DOHH2 (cell line): ENCODE results near the gene NR2F1.

Source experiments
- H3F3A ChIP-seq: fragments of 200-600 bp; sonication (generic), shearing (Covaris generic); 2 replicates; pipeline ENCODE4 v1.6.0; 2016; ENCODE audit warnings: antibody characterized with exemption, mild to moderate bottlenecking; ENCODE audit not compliant: control insufficient read depth, insufficient read depth
- H3K27ac ChIP-seq: fragments of 200-600 bp; sonication (generic); 2 replicates; pipeline ENCODE4 v1.5.1; 2014; ENCODE audit warnings: low read depth, mild to moderate bottlenecking, low read length, moderate library complexity
- H3K27me3 ChIP-seq: fragments of 200-600 bp; sonication (generic); 2 replicates; pipeline ENCODE4 v1.6.1; 2014; ENCODE audit warnings: mild to moderate bottlenecking, low read length, mixed read lengths; ENCODE audit not compliant: control insufficient read depth
- H3K36me3 ChIP-seq: fragments of 200-600 bp; sonication (generic); 2 replicates; pipeline ENCODE4 v1.6.1; 2014; ENCODE audit warnings: mild to moderate bottlenecking, low read length, moderate library complexity, mixed read lengths; ENCODE audit not compliant: control insufficient read depth
- H3K4me1 ChIP-seq: fragments of 200-600 bp; sonication (generic); 2 replicates; pipeline ENCODE4 v1.6.1; 2014; ENCODE audit warnings: mild to moderate bottlenecking, low read length, mixed read lengths; ENCODE audit not compliant: control insufficient read depth
- H3K4me2 ChIP-seq: fragments of 200-600 bp; sonication (generic); 2 replicates; pipeline ENCODE4 v1.6.0; 2014; ENCODE audit warnings: mild to moderate bottlenecking, low read length, moderate library complexity
- H3K4me3 ChIP-seq: fragments of 200-600 bp; sonication (generic); 2 replicates; pipeline ENCODE4 v1.5.1; 2014; ENCODE audit warnings: mild to moderate bottlenecking, low read length, mixed read lengths
- H3K79me2 ChIP-seq: fragments of 200-600 bp; sonication (generic); 2 replicates; pipeline ENCODE4 v1.6.1; 2014; ENCODE audit warnings: mild to moderate bottlenecking, low read length, mixed read lengths; ENCODE audit not compliant: control insufficient read depth
- H3K9me2 ChIP-seq: fragments of 200-600 bp; sonication (generic); replicated peaks from 2 replicates; pipeline ENCODE4 v1.6.1; 2014; ENCODE audit warnings: mild to moderate bottlenecking, low read length, mixed read lengths; ENCODE audit not compliant: control insufficient read depth
- H3K9me3 ChIP-seq: fragments of 200-600 bp; sonication (generic); 2 replicates; pipeline ENCODE4 v1.6.1; 2014; ENCODE audit warnings: antibody characterized with exemption, low read length, mixed read lengths; ENCODE audit not compliant: control insufficient read depth, insufficient read depth
- H4K20me1 ChIP-seq: fragments of 200-600 bp; sonication (generic); 2 replicates; pipeline ENCODE4 v1.6.0; 2014; ENCODE audit warnings: low read depth, mild to moderate bottlenecking, antibody characterized with exemption, low read length, moderate library complexity; ENCODE audit not compliant: control insufficient read depth, insufficient read depth
- CTCF ChIP-seq: fragments of 200-600 bp; sonication (generic); IDR thresholded peaks from one replicate; pipeline ENCODE4 v1.5.1; 2014; ENCODE audit warnings: antibody characterized with exemption, mild to moderate bottlenecking, low read depth, low read length; ENCODE audit not compliant: poor library complexity, severe bottlenecking
- EZH2phosphoT487 ChIP-seq: fragments of 200-600 bp; sonication (generic); IDR thresholded peaks from 2 replicates; pipeline ENCODE4 v1.6.1; 2017; ENCODE audit warnings: borderline replicate concordance, mild to moderate bottlenecking, antibody characterized with exemption, low read length, moderate library complexity, mixed read lengths

NR2F1 gene

DNA sequence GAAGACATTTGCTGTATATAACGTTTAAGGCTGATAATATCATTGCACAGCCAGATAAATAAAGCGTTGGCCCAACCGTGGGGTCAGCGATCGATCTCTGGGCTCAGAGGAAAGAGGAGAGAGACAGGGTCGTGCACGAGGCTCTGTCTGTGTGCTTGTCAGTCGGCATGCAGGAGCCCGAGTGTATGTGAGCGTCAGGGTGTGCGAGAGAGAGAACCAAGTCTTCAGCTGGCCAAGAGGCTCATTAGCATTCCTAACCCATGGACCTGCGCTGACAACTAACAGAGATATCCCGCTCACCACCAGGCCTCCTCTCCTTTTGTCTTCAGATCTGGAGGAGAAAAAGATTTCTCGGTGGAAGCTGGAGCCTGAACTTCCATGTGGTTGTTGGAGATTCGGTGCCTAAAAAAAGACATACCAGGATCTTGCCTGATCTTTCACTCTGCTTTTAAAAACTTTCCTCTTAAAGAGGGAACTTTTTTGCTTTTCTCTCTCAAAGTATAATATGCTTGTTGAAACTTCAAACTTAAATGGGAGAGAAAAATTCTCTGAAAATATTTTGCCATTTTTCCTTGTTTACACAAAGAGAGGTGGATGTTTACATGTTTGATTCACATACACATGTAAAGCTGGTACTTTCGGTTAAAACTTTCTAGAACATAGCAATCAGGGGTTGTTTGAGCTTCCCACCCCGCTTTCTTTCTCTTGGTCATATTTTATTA, 16.5 kb downstream of the NR2F1 start:
- Histone ChIP-seq H3K4me1 (no peaks in the 10 kb centered on the region), H3K4me3 (no peak overlapping the region), H3K9me3 (no peaks in the 10 kb centered on the region), H3K36me3 (no peaks in the 10 kb centered on the region), H3K27ac (no peak overlapping the region), H3F3A (no peaks in the 10 kb centered on the region), H3K79me2 (no peaks in the 10 kb centered on the region), H3K27me3 (peaks cover 38% of the 10 kb centered on the region), H3K9me2 (no peaks in the 10 kb centered on the region), H4K20me1 (no peaks in the 10 kb centered on the region), H3K4me2 (no peak overlapping the region)
- TF ChIP-seq CTCF, result no peak
- TF ChIP-seq EZH2phosphoT487, result no peak

DNA sequence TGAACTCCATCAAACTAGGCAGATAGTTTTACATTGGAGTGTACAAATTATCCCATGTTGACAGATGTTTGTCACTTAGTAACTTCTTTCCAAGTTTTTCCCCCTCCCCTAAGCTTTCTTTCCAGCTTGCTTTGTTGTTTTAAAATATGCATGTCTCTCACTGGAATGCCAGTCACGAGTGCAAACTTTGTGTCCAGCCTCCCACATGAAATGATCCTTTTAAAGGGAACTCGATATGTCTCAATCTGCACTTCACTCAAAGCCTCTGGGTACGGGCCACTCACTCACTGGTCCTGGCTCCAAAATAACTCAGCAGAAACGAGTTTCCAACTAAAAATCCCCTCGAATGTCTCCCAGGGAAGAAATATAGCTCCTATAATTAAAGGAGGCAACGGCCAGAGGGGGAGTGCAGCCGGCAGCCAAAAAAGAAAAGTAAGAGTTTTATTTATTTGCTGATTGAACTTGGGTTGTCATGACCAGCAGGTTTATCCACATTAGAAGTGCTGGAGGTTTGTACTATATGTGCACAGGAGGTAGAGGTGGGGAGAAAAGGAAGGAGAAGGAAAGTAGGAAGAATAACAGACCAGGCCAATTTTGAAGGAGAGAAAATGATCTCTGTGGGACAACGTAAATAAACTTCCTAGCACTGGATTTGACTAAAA, 17.5 kb downstream of the NR2F1 start:
- TF ChIP-seq CTCF, result no peak
- TF ChIP-seq EZH2phosphoT487, result no peak
- Histone ChIP-seq H3K9me3 (no peaks in the 10 kb centered on the region), H3F3A (no peaks in the 10 kb centered on the region), H3K9me2 (no peaks in the 10 kb centered on the region), H3K27ac (no peak overlapping the region), H3K36me3 (no peaks in the 10 kb centered on the region), H3K4me3 (no peak overlapping the region), H3K79me2 (no peaks in the 10 kb centered on the region), H3K27me3 (peaks cover 46% of the 10 kb centered on the region), H3K4me2 (no peak overlapping the region), H3K4me1 (no peaks in the 10 kb centered on the region), H4K20me1 (no peaks in the 10 kb centered on the region)

- no peak overlapping the region for H3K27ac ChIP-seq
- peaks cover 53% of the 10 kb centered on the region for H3K27me3 ChIP-seq
- TF ChIP-seq EZH2phosphoT487 (no peak), CTCF (no peak)
- H4K20me1 ChIP-seq, result no peaks in the 10 kb centered on the region
- H3F3A ChIP-seq, result no peaks in the 10 kb centered on the region
- H3K4me2 ChIP-seq, result no peak overlapping the region
- H3K4me1 ChIP-seq, result no peaks in the 10 kb centered on the region
- no peak overlapping the region for H3K4me3 ChIP-seq
- no peaks in the 10 kb centered on the region for H3K9me3 ChIP-seq
- H3K9me2 ChIP-seq, result no peaks in the 10 kb centered on the region
- H3K79me2 ChIP-seq, result no peaks in the 10 kb centered on the region
- H3K36me3 ChIP-seq, result no peaks in the 10 kb centered on the region
These were observed 18.2 kb downstream of the NR2F1 start for GRCh38 chr5:93601071-93601801.
